NCI-H187 treated with DMSO at 0.1 percent for 48 hours (cell line): ENCODE data around the gene SIN3A.
"Not testable (repeated sequence)": the region's sequence is repeated elsewhere in the genome, so short reads cannot be mapped to it uniquely, and the experiment has no call there.

Source experiments
- DNase-seq: peaks from one replicate; lab custom pipeline; 2025; lab: John Stamatoyannopoulos, UW

SIN3A gene

DNA sequence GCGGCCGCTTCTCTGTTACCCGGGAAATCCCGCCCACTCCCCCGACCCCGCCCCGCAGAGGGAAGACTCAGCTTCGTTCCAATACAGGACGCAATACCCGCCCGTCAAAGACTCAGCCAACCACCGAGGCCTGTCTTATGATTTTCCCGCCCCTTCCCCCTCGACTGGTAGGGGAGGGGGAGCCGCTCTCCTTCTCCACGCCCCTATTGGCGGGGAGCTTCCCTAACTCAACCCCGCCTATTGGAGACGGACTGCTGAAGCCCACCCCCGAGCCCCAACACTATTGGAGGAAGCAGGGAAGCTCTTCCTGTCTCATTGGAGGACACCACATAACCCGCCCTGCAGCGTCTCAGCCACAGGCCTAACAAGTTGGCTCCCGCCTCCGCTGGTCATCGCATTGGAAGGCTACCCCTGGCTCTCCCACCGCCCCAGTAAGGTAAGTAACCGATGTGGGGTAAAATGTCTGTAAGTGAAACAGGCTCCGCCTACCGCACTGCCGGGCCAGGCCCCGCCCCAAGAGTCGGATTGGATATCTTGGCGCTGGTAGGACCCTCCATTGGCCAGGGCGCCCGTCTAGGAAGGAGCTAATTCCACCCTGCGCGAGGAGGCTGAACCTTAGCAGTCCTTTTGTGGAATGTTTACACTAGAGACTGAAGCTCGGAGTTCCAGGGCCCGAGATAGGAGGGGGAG lies at the start of gene SIN3A:
SIN3A (minus strand) TSS at position 17 of the 690 bp plus-strand sequence. CDS start 21,315 bp downstream, outside the sequence.
- DNase-seq: peak; percentile 90

DNA sequence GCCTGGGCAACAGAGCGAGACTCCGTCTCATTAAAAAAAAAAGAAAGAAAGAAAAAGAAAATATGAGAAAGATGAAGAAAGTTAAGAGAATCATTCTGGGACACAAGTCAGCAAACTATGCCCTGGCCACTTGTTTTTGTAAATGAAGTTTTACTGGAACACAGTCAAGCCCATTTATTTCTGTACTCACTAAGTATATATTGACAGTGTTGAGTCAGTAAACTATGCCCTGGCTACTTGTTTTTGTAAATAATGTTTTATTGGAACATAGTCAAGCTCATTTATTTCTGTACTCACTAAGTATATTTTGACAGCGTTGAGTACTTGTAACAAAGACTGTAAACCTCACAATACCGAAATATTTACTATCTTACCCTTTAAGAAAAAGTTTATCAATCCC lies 42.2 kb upstream of the SIN3A start:
- no peak for DNase-seq

DNA sequence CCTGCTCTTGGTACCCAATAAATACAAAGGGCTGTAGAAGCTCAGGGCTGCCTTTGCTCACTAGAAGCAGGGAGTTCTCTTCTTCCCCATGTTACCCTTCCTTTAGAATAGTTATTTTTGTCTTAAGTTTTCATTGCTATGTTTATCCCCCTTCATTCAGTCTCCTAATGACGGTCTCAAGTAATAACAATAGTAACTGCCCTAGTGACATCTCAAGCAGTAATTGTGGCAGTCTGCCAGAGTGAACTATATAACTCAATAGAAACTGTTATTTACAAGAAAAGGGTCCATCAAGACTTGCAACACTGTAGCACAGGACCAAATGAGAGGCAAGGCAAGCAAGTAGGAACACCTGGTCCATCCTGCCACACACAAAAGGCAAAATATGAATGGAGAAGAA lies 32.5 kb upstream of the SIN3A start:
- no peak for DNase-seq

DNA sequence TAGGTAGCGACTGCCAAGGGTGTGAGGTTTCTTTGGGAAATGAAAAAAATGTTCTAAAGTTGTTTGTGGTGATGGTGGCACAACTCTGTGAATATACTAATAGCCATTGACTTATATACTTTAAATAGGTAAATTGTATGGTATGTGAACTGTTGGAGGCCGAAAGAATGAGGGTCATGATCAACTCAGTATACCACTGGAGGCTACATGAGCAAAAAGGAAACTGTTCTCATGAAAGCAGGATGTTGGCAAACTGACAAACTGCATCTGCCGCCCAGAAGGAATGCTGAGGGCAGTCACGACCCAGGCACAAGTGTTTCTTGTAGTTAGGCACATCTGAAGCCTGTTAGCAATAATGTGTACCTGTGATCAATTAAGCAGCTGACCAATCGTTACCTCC lies 32.1 kb upstream of the SIN3A start:
- DNase-seq: not testable (repeated sequence)

DNA sequence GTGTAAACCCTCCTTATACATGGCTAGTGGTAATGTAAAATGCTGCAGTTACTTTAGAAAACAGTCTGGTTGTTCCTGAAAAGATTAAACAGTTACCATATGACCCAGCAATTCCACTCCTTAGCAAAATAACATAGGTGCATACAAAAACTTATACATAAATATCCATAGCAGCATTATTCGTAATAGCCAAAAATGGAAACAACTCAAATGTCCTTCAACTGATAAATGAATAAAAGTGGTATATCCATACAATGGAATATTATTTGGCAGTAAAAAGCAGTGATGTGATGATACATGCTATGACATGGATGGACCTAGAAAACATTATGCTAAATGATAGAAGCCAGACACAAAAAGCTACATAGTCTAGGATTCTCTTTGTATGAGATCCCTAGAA lies 31.6 kb upstream of the SIN3A start:
- no peak for DNase-seq

DNA sequence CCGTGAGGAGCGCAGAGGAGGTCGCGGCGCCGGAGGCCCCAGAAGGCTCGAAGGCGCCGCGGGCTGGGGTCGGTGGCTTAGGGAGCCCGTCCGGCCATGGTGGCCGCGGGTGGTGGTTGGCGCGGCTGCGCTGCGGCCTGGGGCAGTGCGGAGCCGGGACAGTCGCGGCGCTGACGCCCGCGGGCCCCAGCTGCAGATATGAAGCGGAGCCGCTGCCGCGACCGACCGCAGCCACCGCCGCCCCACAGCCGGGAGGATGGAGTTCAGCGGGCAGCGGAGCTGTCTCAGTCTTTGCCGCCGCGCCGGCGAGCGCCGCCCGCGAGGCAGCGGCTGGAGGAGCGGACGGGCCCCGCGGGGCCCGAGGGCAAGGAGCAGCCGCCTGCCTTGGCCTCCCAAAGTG lies 29.0 kb upstream of the SIN3A start:
- DNase-seq: not testable (repeated sequence)

DNA sequence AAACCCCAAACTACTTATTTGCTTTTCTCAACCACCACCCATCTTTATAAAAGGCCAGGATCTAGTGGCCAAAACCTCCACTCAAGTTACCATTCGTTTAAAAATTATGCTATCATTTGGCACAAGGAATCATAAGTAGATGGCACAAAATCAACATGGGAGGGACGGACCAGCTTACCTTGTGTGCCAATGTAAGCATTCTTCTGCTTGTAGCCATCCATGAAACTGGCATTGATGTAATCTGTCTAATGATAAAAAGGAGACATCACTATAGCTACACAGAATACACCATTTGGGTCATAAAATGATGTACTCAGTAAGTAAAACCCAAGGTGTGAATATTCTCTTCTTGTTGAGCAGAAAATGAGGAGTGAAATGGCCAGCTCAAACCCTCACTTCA lies 28.2 kb upstream of the SIN3A start:
- no peak for DNase-seq

DNA sequence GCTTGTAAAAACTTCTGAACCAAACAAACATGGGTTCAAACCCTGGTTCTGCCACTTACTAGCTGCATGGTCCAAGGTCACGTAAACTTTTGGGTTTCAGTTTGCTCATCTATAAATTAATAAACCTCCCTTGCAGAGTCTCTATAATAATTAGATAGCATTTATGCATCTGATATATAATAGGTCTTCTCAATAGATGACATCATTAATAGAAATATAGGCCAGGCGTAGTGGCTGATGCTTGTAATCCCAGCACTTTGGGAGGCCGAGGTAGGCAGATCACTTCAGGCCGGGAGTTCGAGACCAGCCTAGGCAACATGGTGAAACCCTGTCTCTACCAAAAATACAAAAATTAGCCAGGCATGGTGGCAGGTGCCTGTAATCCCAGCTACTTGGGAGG lies 25.6 kb upstream of the SIN3A start:
- DNase-seq: not testable (repeated sequence)

DNA sequence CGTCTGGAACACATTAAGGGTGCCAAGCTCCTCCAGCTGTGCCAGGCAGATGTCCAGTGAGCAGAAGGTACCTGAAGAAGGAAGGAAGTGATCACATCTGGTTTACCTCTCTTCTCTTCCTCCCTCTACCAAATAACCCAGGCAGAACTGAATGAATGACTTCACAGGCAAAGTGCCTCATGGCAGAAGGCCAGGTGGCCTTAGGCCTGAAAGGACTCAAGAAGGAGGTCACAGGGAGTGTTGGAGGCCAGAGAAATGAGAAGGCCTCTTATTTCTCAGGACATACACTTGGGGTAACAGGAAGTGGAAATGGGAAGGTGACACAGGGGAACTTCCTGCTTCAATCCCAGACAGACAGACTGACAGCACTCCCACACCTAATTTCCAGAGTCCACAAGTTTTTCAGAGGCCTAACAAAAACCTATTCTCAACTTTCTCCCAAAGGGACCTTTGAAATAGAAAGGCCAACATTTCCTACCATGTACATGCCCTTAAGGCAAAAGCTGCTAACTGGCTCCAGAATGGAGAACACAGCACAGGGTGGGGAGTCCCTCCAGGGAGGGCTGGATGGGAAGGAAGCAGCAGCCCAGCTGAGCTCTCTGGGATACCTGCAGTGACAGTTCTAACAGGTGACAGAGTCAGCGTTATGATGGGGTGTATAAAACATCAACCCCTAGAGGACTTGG lies 17.6 kb upstream of the SIN3A start:
- DNase-seq: no peak

DNA sequence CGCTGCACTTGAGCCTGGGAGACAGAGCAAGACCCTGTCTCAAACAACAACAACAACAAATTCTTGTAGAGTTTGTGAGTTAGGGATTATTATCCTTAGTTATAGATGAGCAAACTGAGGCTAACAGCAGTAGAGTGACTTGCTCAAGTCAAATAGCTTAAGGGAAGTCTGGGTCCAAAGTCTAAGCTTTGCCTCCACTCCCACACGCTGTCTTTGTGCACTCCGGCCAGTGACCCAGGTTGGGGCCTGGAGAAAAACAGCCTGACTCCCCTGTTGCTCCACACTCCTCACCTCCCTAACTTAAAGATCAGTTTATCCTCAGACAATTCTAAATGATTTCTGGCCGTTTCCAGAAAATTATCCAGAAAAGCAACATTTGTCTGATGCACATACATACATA lies 9.2 kb upstream of the SIN3A start:
- no peak for DNase-seq

DNA sequence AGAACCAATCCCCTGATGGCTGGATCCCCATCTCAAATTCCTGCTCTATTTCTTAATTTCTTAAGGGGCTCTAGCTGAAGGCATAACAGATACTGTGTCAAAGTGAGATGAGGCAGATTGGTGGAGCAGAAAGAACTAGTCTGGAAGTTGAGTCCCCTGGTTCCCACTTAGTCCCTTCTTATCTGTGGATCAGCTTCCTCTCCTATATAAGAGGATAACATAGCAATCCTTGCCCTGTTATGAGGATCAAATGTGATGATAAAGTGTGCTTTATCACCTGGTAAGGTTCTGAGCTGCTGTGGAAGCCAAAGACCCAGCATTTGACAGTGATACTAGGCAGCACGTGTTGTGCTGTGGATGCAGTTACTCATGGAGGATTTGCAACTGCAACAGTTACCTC lies 8.1 kb upstream of the SIN3A start:
- DNase-seq: no peak

DNA sequence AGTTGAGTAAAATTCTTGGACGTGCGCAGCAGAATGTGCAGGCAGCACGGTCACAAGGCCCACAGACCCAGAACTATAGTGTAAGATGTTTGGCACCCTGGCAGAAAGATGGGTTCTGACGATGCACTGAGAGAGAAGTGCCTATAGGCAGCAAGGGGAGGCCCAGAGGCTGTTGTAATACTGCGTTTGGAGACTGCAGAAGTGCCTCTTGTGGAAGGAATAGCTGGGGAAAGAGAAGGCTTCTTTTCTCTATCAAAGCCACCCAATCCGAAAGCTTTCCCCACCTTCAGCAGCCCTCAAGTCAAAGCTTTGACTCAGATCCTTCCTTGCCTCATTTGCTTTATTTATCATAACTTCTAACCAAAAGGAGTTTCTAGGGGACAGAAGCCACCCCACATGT lies 5.2 kb upstream of the SIN3A start:
- DNase-seq: no peak

DNA sequence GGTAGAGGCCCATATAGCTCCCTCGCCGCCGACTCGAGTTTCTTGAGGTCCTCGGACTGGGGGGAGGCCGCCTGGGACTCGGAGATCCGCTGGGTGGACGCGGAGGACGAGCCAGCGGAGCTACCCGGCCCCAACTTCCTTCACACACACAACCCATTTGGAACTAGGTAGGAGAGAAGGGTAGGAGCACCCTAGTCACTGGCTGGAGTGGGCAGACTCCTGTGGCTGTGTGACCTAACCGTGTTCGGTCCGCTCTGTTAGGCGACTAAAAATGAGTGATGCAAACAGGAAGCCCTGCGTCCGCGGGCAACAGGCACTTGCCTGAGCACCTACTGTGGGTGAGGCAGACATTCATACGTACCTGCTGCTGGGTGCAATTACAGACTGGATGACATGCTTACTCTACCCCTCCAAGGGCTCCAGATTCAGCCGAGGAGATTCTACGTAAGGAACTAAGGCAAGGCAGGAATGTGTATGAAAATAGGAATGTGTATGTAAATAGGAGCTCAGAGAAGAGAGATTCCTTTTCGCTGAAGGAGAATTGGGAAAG lies 4.6 kb upstream of the SIN3A start:
- no peak for DNase-seq

DNA sequence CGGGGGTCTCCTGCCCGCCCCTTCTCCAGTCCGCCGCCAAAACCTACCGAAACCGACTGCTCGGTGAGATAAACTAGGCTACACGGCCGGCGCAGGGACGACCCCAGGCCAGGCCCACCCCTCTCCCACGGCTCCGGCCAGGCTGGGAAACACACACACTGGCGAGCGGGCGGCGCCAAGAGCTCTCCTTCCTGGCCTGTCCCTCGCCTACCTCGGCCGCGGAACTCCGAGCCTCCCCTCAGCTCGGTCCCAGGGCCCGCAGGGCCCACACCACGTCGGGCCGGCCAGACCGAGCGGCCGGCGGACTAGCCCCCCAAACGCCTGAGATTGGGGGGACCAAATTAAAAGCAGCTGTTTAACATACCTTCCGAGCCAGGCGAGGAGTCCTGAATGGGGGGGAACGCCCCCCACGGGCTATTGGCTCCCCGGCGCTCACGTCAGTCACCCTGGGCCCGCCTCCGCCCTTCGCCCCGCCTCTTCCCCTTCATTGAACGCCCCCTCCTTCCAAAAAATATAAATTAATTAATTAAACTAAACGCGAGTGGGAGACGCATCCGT lies 4.0 kb upstream of the SIN3A start:
- DNase-seq: no peak

DNA sequence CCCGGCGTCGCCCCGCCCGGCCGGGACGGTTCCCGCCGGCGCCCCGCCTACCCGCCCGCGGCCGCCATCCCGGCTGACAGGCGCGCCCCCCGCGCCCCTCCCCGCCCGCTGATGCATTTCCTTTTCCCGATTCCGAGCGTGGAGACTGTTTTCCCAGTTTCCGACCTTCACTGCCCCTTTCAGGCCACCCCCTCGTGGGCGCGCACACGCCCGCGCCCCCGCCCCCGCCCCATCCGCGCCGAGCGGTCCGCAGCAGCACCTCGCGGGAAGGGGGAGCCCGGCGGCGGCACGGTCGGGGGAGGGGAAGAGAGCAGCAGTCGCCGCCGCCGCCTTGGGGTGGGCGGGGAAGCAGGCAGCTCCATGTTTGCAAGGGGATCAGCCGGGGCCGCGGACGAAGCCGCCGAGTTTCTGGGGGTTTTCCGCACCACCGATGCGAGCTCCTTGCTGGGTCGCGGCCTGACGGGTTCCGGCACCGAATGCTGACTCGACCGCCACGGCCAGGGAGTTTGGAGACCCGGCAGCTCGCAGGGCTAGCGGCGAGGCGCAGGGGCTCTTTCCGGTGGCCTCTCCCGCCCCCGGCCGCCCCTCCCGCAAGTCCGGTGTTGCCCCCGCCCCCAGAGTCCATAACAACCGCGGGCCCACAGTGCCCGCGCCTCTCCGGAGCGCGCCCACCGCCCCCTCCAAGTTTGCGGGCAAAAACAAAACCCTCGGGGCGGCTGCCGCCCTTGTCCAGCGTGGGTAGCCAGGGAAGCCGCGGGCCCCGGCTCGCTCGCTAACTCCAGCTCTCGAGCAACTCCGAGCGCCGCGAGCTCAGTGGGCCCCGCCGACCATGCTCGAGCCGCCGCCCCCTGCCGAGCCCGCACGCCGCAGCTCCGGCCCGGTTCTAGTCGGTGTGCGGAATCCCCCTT lies 3.2 kb upstream of the SIN3A start:
- no peak for DNase-seq

DNA sequence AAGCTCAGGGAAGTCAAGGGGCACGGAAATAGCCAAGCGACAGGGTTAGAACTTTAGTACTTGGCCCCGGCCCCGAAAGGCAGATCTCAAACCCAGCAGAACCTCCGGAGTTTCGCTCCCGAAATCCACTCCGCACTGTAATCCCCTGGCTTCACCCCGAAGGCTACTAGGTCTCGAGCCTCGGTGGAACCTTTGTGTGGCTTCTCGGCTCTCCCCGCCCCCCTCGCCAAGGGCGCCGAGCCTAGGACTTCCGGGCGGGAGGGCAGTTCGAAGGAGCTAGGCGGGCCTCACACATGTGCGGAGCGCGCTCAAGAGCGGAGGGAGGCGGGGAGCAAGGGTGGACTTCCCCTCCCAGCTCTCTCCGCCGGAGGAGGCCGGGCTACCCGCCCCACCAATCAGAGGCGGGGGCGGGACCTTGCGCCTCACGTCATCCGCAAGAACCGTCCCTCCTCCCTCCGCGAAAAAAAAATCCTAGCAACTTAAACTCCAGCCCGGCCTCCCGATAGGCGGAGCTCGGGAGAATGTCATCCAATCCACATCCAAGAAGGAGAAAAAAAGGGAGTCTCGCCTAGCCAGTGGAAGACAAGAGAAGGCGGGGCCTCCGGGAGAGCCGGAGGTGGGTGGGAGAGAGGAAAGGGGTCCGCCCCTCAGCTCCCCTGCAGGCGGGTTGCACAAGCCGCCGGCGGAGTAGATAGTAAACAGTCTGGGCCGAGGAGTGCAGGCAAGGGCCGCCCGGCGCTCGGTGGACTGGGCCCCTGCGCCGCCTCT lies 2.4 kb upstream of the SIN3A start:
- peak; percentile 80 for DNase-seq

DNA sequence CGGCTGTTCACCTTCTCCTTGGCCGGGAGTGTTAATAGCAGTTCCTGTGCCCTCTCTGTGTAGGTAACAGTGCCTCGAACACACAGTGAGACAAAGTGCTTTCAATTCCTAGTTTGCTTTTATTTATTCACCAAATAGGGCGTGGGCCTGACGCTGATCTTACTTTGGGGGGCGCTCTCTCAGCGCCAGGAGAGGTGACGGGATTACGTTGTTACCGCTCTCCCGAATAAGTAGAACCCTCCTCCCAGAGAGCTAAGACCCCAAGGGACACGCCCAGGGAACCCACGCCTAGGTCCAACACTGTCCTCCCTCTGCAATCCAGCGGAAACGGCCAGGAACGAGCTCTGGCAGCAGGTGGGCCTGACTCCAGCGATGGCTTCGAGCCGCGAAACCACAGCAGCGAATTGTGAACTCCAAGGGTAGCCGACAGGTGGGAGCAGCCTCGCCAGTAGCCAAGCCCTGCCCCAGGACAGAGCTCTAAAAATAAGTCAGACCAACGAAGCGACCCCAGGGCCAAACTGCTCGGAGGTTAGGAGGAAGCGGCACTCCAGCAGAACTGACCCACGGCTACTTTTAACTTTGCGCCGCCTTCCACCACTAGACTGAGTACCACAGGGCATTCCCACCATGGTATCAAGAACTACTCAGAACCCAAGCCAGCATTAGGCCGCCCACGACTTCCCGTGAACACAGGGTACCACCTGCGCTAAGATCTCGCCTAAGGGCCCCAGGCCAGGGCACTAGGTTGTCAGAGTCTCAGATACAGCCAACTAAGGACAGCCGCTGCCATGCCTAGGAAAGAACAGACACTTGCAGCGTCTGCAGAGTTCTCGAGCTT lies 1.6 kb upstream of the SIN3A start:
- no peak for DNase-seq

DNA sequence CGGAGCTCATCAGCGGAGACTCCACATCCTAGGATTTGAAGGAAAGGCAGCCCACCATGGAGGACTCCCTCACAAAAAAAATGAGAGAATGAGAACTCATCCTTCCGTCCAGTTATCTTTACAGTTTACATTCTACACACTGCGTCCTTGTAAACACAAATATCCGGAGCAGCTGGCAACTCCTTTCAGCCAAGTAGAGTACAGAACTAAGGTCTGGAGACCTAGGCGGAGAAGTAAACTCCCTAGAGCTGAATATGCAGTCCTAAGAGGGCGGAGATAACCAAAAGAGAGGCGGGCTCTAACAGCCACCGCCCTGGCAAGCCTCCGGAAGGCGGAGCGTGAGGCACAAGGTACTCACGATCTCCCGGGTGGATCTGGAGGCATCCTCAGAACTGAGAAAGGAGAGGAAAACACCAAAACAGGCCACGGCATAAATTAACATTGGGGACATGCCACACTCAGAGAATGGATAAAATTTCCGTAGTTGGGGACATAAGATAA lies 924 bp upstream of the SIN3A start:
- DNase-seq: peak; percentile 2

DNA sequence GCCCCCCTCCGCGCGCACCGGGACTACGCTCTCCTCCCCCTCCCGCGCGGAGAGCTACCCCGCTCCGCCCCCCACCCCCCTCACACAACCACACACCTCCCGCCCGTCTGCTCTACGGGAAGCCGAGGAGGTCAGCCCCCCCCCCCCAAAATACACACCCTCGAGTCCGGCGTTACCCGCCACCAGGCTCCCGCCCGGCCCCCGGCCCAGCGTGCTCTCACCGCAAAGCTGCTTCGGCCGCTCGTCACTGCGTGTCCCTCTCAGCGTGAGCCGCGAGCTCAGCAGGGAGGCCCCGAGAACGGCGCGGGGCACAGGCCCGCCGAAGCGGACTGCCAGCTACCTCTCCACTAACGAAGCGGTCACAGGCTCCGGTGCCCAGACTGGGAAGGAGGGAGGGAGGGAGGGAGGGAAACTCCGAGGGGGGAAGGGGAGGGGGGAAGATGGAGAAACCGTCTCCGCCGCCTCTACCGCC lies 252 bp downstream of the SIN3A start:
- no peak for DNase-seq
